Endothelial cell of umbilical vein (primary cell): Measurements from ENCODE around the gene WDHD1. TPM values are rescaled to one million over a fixed set of nuclear protein-coding genes. Genes with fewer than 3 reads are reported as not detected.

Source experiments
- BruUV-seq: library from RNA; stranded (reverse); fragments of 400-500 nt; replicated peaks from 2 replicates; lab custom pipeline; 2021; lab: Mats Ljungman, UMichigan
- CTCF ChIA-PET: fragments of 300-600, 350-600 bp; sonication (Branson Sonifier 250); formaldehyde crosslinking; loops from one replicate; lab custom pipeline; 2021; ENCODE audit warnings: antibody characterized with exemption, inconsistent platforms; lab: Charles Lee
- POLR2A ChIA-PET: fragments of 300-600, 350-600 bp; sonication (Branson Sonifier 250); formaldehyde crosslinking; loops from one replicate; lab custom pipeline; 2021; ENCODE audit warnings: antibody characterized with exemption, inconsistent platforms; lab: Charles Lee
- DNase-seq: peaks from one replicate; pipeline ENCODE4 v3.0.0-alpha.2; 2011; ENCODE audit warnings: low read depth, low spot score
- FAIRE-seq: peaks from 2 replicates; lab custom pipeline; 2011; peaks lifted over from hg19 to GRCh38; lab: Jason Lieb, UNC
- H2AFZ ChIP-seq: 2 replicates; pipeline ENCODE4 v1.6.0; 2012; ENCODE audit warnings: low read depth, low read length, control low read depth, inconsistent platforms
- H3K27ac ChIP-seq: 2 replicates; pipeline ENCODE4 v1.5.1; 2011; ENCODE audit warnings: low read depth, mild to moderate bottlenecking, control low read depth, low read length, moderate library complexity; ENCODE audit not compliant: insufficient read depth
- H3K27me3 ChIP-seq, 2 experiments: 2 replicates each; pipeline versions ENCODE4 v1.6.0 to v1.6.1; 2011; ENCODE audit warnings: low read length in 2 of 2, mixed read lengths in 1 of 2; ENCODE audit not compliant: control insufficient read depth in 2 of 2, insufficient read depth in 2 of 2
- H3K36me3 ChIP-seq, 2 experiments: 2 replicates in 1 of 2; 3 replicates in 1 of 2; pipeline ENCODE4 v1.5.1; 2011; ENCODE audit warnings: low read length in 2 of 2, mild to moderate bottlenecking in 1 of 2, moderate library complexity in 1 of 2; ENCODE audit not compliant: control insufficient read depth in 2 of 2, insufficient read depth in 2 of 2; ENCODE audit errors: extremely low read depth in 1 of 2
- H3K4me1 ChIP-seq: 3 replicates; pipeline ENCODE4 v1.5.1; 2011; ENCODE audit warnings: mild to moderate bottlenecking, low read length; ENCODE audit not compliant: control insufficient read depth, insufficient read depth; ENCODE audit errors: extremely low read depth
- H3K4me2 ChIP-seq: 2 replicates; pipeline ENCODE4 v1.6.1; 2011; ENCODE audit warnings: low read length, control low read depth, mixed read lengths; ENCODE audit not compliant: insufficient read depth
- H3K4me3 ChIP-seq, 3 experiments: fragments of 200-600 bp in 1 of 3; sonication (generic), shearing (Covaris generic) in 1 of 3; replicated peaks in 1 of 3; 2 replicates each; pipeline ENCODE4 v1.5.1; 2011 to 2016; ENCODE audit warnings: control low read depth in 3 of 3, low read length in 3 of 3, mild to moderate bottlenecking in 2 of 3, inconsistent platforms in 1 of 3, low read depth in 1 of 3, moderate library complexity in 1 of 3; ENCODE audit not compliant: insufficient read depth in 1 of 3
- H3K79me2 ChIP-seq: 2 replicates; pipeline ENCODE4 v1.6.0; 2012; ENCODE audit warnings: low read length, inconsistent platforms; ENCODE audit not compliant: control insufficient read depth, insufficient read depth
- H3K9ac ChIP-seq: replicated peaks from 2 replicates; pipeline ENCODE3; 2011; ENCODE audit warnings: low read length, control low read depth; ENCODE audit not compliant: insufficient read depth; ENCODE audit errors: extremely low read depth
- H3K9me1 ChIP-seq: replicated peaks from 3 replicates; pipeline ENCODE4 v1.6.0; 2011; ENCODE audit warnings: mild to moderate bottlenecking, low read length; ENCODE audit not compliant: control insufficient read depth, insufficient read depth; ENCODE audit errors: extremely low read depth
- H3K9me3 ChIP-seq: replicated peaks from 2 replicates; pipeline ENCODE4 v1.5.1; 2012; ENCODE audit warnings: low read length, inconsistent platforms; ENCODE audit not compliant: control insufficient read depth, insufficient read depth
- H4K20me1 ChIP-seq: replicated peaks from 2 replicates; pipeline ENCODE3; 2011; ENCODE audit warnings: mild to moderate bottlenecking, low read length; ENCODE audit not compliant: control insufficient read depth, insufficient read depth; ENCODE audit errors: extremely low read depth
- CTCF ChIP-seq, 2 donors: IDR thresholded peaks; 1 replicate in 1 of 2; 2 replicates in 1 of 2; pipeline ENCODE4 v1.5.1; 2011; ENCODE audit warnings: low read length in 2 of 2, mild to moderate bottlenecking in 2 of 2, moderate library complexity in 2 of 2, control low read depth in 1 of 2, inconsistent platforms in 1 of 2, low read depth in 1 of 2; ENCODE audit not compliant: insufficient read depth in 1 of 2; ENCODE audit errors: extremely low read depth in 1 of 2
- EZH2 ChIP-seq: IDR thresholded peaks from 2 replicates; pipeline ENCODE4 v1.6.1; 2012; ENCODE audit warnings: borderline replicate concordance, low read depth, mild to moderate bottlenecking, moderate library complexity, low read length, inconsistent platforms; ENCODE audit not compliant: severe bottlenecking
- FOS ChIP-seq: IDR thresholded peaks from 2 replicates; pipeline ENCODE4 v1.6.1; 2011; ENCODE audit warnings: mild to moderate bottlenecking, low read length, moderate library complexity, borderline replicate concordance; ENCODE audit not compliant: insufficient read depth
- GATA2 ChIP-seq: IDR thresholded peaks from 2 replicates; pipeline ENCODE4 v1.7.0; 2011; ENCODE audit warnings: low read depth, mild to moderate bottlenecking, moderate library complexity, mixed read lengths, low read length; ENCODE audit not compliant: insufficient read length, insufficient read depth
- JUN ChIP-seq: IDR thresholded peaks from 2 replicates; pipeline ENCODE4 v1.6.1; 2011; ENCODE audit warnings: borderline replicate concordance, low read depth; ENCODE audit not compliant: insufficient read length, insufficient read depth
- MAX ChIP-seq: IDR thresholded peaks from 2 replicates; pipeline ENCODE4 v1.6.1; 2011; ENCODE audit not compliant: insufficient read depth, insufficient read length
- MYC ChIP-seq: IDR thresholded peaks from one replicate; pipeline ENCODE4 v1.6.1; 2011; ENCODE audit warnings: mild to moderate bottlenecking, low read depth, low read length
- POLR2A ChIP-seq: IDR thresholded peaks from 2 replicates; pipeline ENCODE4 v1.6.1; 2012; ENCODE audit warnings: low read depth, mild to moderate bottlenecking, control low read depth, low read length
- POLR2AphosphoS5 ChIP-seq: IDR thresholded peaks from 2 replicates; pipeline ENCODE4 v1.6.1; 2012; ENCODE audit warnings: low read depth, mild to moderate bottlenecking, control low read depth, low read length, moderate library complexity; ENCODE audit not compliant: insufficient read depth
- dilution Hi-C: fragments of 300-500 bp; cut with MboI; formaldehyde crosslinking; loops from one replicate; pipeline ENCODE4 v1.15.0; 2019; ENCODE audit warnings: low sequenced_read_pairs; ENCODE audit not compliant: extremely low pct_ligation_motif_present
- intact Hi-C: fragments of 100-400 bp; cut with micrococcal nuclease; formaldehyde crosslinking; loops from one replicate; pipeline ENCODE4 v1.10.0; 2022
- polyA plus RNA-seq, 4 experiments: library from polyadenylated mRNA; depleted of rRNA in 3 of 4; stranded (reverse) in 3 of 4; unstranded in 1 of 4; fragments of >200 nt; gene quantifications; 2 replicates each; pipeline versions ENCODE4 v1.2.1 to v1.2.3, GENCODE V29; 2011 to 2012; ENCODE audit warnings: missing spikeins in 1 of 4
- total RNA-seq: library from RNA; stranded (reverse); gene quantifications from 2 replicates; pipeline ENCODE4 v1.2.3, GENCODE V29; 2021

Gene WDHD1
- total and polyA plus RNA-seq, 2 donors (not counting 3 experiments of a cell fraction or from before 2014, with no cell fraction given) = 3.1 to 22.5 TPM

GRCh38 chr14:55028476-55028875 is 1.6 kb upstream of the WDHD1 start:
- Histone ChIP-seq H3K4me3 (peak overlapping the region; percentile 68 to 96 (median 79)), H3K9me1 (no peaks in the 10 kb centered on the region), H3K36me3 (no peaks in the 10 kb centered on the region), H3K4me2 (peak overlapping the region; percentile 99), H3K27me3 (no peaks in the 10 kb centered on the region), H2AFZ (no peak overlapping the region), H3K4me1 (peaks cover 30% of the 10 kb centered on the region), H3K9me3 (no peaks in the 10 kb centered on the region), H3K79me2 (peaks cover 74% of the 10 kb centered on the region), H4K20me1 (no peaks in the 10 kb centered on the region), H3K27ac (no peak overlapping the region), H3K9ac (peak overlapping the region; percentile 98)
- dilution Hi-C loops (no loop called here), intact Hi-C loops (loop anchor here (5.0 kb wide), 1 partner anchor 126 kb away; the partner anchor contains the start of gene GCH1)
- DNase-seq (no peak), FAIRE-seq (no peak)
- CTCF ChIA-PET = interaction anchor here (1.3 to 3.8 kb wide), 3 partner anchors 18 to 132 kb away, joined by 3 to 42 read pairs (median 5); partner anchors contain the start of gene MAPK1IP1L
- TF ChIP-seq JUN = no peak
- TF ChIP-seq EZH2 = no peak
- TF ChIP-seq MYC = no peak
- TF ChIP-seq FOS = no peak
- TF ChIP-seq MAX = no peak
- TF ChIP-seq POLR2A = no peak
- TF ChIP-seq POLR2AphosphoS5 = no peak
- no peak for TF ChIP-seq CTCF (IDR thresholded peaks at IDR 0.05; ENCODE audit: extremely low read depth in 1 of 2, insufficient read depth in 1 of 2, low read depth in 1 of 2, low read length in 2 of 2)
- TF ChIP-seq GATA2 = no peak
- BruUV-seq = no TSS peak
- POLR2A ChIA-PET = interaction anchor here (1.1 kb wide), 1 partner anchor 23 kb away, joined by 4 read pairs; the partner anchor contains the start of gene MAPK1IP1L
